Panc1 (cell line): ENCODE data around the gene VSIG2. TPM values are rescaled to one million over a fixed set of nuclear protein-coding genes. Genes with fewer than 3 reads are reported as not detected.
"Not testable (repeated sequence)": the region's sequence is repeated elsewhere in the genome, so short reads cannot be mapped to it uniquely, and the experiment has no call there.

Source experiments
- ATAC-seq: fragments of 200-7000 bp; cut with Tn5 transposase; 2 replicates; pipeline ENCODE4 v1.9.1; 2020; ENCODE audit warnings: mild to moderate bottlenecking, moderate library complexity
- BruUV-seq: library from RNA; stranded (reverse); fragments of 400-500 nt; replicated peaks from 2 replicates; lab custom pipeline; 2021; lab: Mats Ljungman, UMichigan
- CTCF ChIA-PET: fragments of 300-600 bp; sonication (Branson Sonifier 250); formaldehyde crosslinking; loops from one replicate; lab custom pipeline; 2022; ENCODE audit warnings: antibody characterized with exemption; lab: Charles Lee
- POLR2A ChIA-PET: fragments of 300-600 bp; sonication (Branson Sonifier 250); formaldehyde crosslinking; loops from one replicate; lab custom pipeline; 2022; ENCODE audit warnings: antibody characterized with exemption; lab: Charles Lee
- DNase-seq: peaks from one replicate; pipeline ENCODE4 v3.0.0-alpha.2; 2010; ENCODE audit warnings: low read depth, low spot score
- H3K27ac ChIP-seq: 2 replicates; pipeline ENCODE4 v1.5.1; 2011; ENCODE audit warnings: mild to moderate bottlenecking, low read length, inconsistent platforms
- H3K27me3 ChIP-seq: fragments of 200-500 bp; sonication (Bioruptor generic); 2 replicates; pipeline ENCODE4 v1.6.0; 2014; ENCODE audit warnings: low read length, inconsistent platforms; ENCODE audit not compliant: control insufficient read depth, insufficient read depth
- H3K36me3 ChIP-seq: fragments of 200-500 bp; sonication (Bioruptor generic); 2 replicates; pipeline ENCODE4 v1.5.1; 2014; ENCODE audit warnings: inconsistent platforms, mild to moderate bottlenecking, low read length, moderate library complexity; ENCODE audit not compliant: control insufficient read depth, insufficient read depth
- H3K4me1 ChIP-seq: 2 replicates; pipeline ENCODE4 v1.5.1; 2011; ENCODE audit warnings: inconsistent platforms, mild to moderate bottlenecking, low read length, moderate library complexity; ENCODE audit not compliant: control insufficient read depth, insufficient read depth
- H3K4me3 ChIP-seq, 2 experiments: 2 replicates each; pipeline ENCODE4 v1.5.1; 2011 to 2012; ENCODE audit warnings: low read depth in 2 of 2, low read length in 2 of 2, mild to moderate bottlenecking in 2 of 2, inconsistent platforms in 1 of 2, moderate library complexity in 1 of 2
- H3K9me3 ChIP-seq: fragments of 200-500 bp; sonication (Bioruptor generic); 2 replicates; pipeline ENCODE4 v1.5.1; 2014; ENCODE audit warnings: low read depth, mild to moderate bottlenecking, inconsistent platforms, low read length, moderate library complexity; ENCODE audit not compliant: control insufficient read depth, insufficient read depth
- CTCF ChIP-seq: fragments of 450-650 bp; IDR thresholded peaks from 2 replicates; pipeline ENCODE4 v1.5.1; 2017; ENCODE audit warnings: mild to moderate bottlenecking
- POLR2AphosphoS5 ChIP-seq: IDR thresholded peaks from 2 replicates; pipeline ENCODE4 v1.6.1; 2012; ENCODE audit warnings: mild to moderate bottlenecking, low read depth, low read length, moderate library complexity
- REST ChIP-seq, 2 experiments: IDR thresholded peaks; 2 replicates each; pipeline ENCODE4 v1.6.1; 2011 to 2012; ENCODE audit warnings: low read depth in 2 of 2, control low read depth in 1 of 2, low read length in 1 of 2, mild to moderate bottlenecking in 1 of 2, moderate library complexity in 1 of 2; ENCODE audit not compliant: insufficient read depth in 1 of 2
- SIN3A ChIP-seq: IDR thresholded peaks from 2 replicates; pipeline ENCODE4 v1.6.1; 2012; ENCODE audit warnings: low read depth, mild to moderate bottlenecking, low read length, moderate library complexity, borderline replicate concordance; ENCODE audit not compliant: insufficient read depth
- TCF7L2 ChIP-seq: IDR thresholded peaks from 2 replicates; pipeline ENCODE4 v1.6.1; 2011; ENCODE audit warnings: mild to moderate bottlenecking, low read depth, low read length, inconsistent platforms
- in situ Hi-C: cut with HindIII; loops from 2 replicates; pipeline ENCODE4 v1.10.0; 2016; ENCODE audit warnings: low sequenced_read_pairs, low pct_unique_long_range_greater_than_20kb
- intact Hi-C: fragments of 100-400 bp; cut with micrococcal nuclease; formaldehyde crosslinking; loops from one replicate; pipeline ENCODE4 v1.10.0; 2022; ENCODE audit not compliant: unreplicated experiment
- total RNA-seq: library from RNA; stranded (reverse); gene quantifications from one replicate; pipeline ENCODE4 v1.2.1, GENCODE V29; 2021; ENCODE audit not compliant: unreplicated experiment

VSIG2 gene
- total RNA-seq, 1 experiment from 2014 or later: not detected

- Histone ChIP-seq H3K27me3 (no peaks in the 10 kb centered on the region), H3K4me1 (no peaks in the 10 kb centered on the region), H3K36me3 (no peaks in the 10 kb centered on the region), H3K9me3 (no peaks in the 10 kb centered on the region), H3K4me3 (no peak overlapping the region), H3K27ac (no peak overlapping the region)
- TF ChIP-seq POLR2AphosphoS5 (no peak), TCF7L2 (no peak), SIN3A (no peak), CTCF (peak; percentile 50), REST (IDR thresholded peaks at IDR 0.05; ENCODE audit: insufficient read depth in 1 of 2, low read depth in 2 of 2, low read length in 1 of 2) (no peak)
- BruUV-seq: no TSS peak
- CTCF ChIA-PET: interaction anchor here (0.6 to 1.2 kb wide), 4 partner anchors 16 to 232 kb away, joined by 3 to 5 read pairs (median 3); no protein-coding TSS in a partner anchor
- in situ Hi-C loops: no loop called here
- intact Hi-C loops: no loop called here
- DNase-seq (no peak), ATAC-seq (0 out of 2 replicates have a peak, but pooled peaks have one; percentile 51)
- POLR2A ChIA-PET: no interaction called here
These were observed 26.2 kb upstream of the VSIG2 start for GRCh38 chr11:124778281-124778680.

DNA sequence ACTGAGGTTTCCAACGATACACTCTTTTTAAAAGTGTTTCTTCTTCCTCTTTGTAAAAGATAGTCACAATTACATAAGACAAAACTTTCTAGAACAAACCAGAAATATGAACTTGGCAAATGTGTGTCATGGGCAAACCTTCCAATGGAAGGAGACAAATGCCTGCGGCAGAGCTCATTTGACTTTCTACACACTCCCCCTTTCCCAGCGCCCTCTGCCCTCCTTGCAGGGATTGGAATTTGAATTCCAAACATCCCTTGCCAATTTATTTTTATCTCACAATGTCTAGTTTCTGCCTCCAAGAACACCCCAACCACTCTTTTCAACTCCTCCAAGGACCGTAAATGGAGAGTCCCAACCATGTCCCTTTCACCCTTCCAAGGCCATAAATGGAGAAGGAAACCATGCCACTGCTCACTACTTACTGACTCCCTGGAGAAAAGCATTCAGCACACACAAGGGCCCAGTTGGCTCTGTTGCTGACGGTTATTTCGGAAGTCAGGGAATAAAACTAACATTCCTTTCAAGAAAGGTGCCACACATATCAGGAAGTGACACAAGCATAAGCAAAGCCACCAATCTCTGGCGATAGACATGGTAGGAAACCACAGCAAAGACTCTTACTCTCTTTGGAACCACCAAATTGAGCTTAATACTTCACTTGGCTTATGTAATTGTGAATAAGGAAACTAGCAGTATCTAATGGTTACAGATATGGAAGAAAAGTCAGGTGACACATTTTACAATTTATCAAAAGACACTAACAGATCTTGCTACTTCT is 25.0 kb upstream of the VSIG2 start:
- H3K4me1 ChIP-seq: no peaks in the 10 kb centered on the region
- intact Hi-C loops: no loop called here
- no peak overlapping the region for H3K4me3 ChIP-seq
- no TSS peak for BruUV-seq
- in situ Hi-C loops: no loop called here
- DNase-seq (no peak), ATAC-seq (no peak)
- H3K9me3 ChIP-seq: no peaks in the 10 kb centered on the region
- ChIA-PET POLR2A (no interaction called here), CTCF (no interaction called here)
- TF ChIP-seq TCF7L2: no peak
- TF ChIP-seq SIN3A: no peak
- TF ChIP-seq CTCF: no peak
- no peak for TF ChIP-seq POLR2AphosphoS5
- no peak for TF ChIP-seq REST (IDR thresholded peaks at IDR 0.05; ENCODE audit: insufficient read depth in 1 of 2, low read depth in 2 of 2, low read length in 1 of 2)
- H3K36me3 ChIP-seq: no peaks in the 10 kb centered on the region
- H3K27ac ChIP-seq: no peak overlapping the region
- H3K27me3 ChIP-seq: no peaks in the 10 kb centered on the region

GRCh38 chr11:124770959-124771358 is 18.9 kb upstream of the VSIG2 start:
- POLR2A ChIA-PET: interaction anchor here (0.6 kb wide), 1 partner anchor 30 kb away, joined by 3 read pairs; no protein-coding TSS in a partner anchor
- H3K27ac ChIP-seq, H3K36me3 ChIP-seq, ATAC-seq, in situ Hi-C loops, BruUV-seq, intact Hi-C loops, CTCF ChIA-PET, DNase-seq, H3K9me3 ChIP-seq, H3K4me1 ChIP-seq, H3K27me3 ChIP-seq, H3K4me3 ChIP-seq: not testable (repeated sequence)
